Stomach (tissue), 4 donors: Measurements from ENCODE around the gene CNTNAP4.

ENCODE experiments used
- CTCF ChIP-seq, 7 experiments: fragments of 450-650 bp in 4 of 7; fragments of 200-600 bp in 3 of 7; sonication (generic) in 3 of 7; IDR thresholded peaks; one replicate each; pipeline ENCODE4 v1.5.1; 2016 to 2019; ENCODE audit warnings: antibody characterized with exemption in 7 of 7, control low read depth in 2 of 7, mild to moderate bottlenecking in 1 of 7
- EP300 ChIP-seq: sonication (generic); formaldehyde crosslinking; IDR thresholded peaks from one replicate; pipeline ENCODE4 v1.6.1; 2017; ENCODE audit warnings: antibody characterized with exemption
- POLR2AphosphoS5 ChIP-seq, 3 donors: sonication (generic); formaldehyde crosslinking; IDR thresholded peaks; one replicate each; pipeline ENCODE4 v1.6.1; 2016; ENCODE audit warnings: antibody characterized with exemption in 3 of 3

DNA sequence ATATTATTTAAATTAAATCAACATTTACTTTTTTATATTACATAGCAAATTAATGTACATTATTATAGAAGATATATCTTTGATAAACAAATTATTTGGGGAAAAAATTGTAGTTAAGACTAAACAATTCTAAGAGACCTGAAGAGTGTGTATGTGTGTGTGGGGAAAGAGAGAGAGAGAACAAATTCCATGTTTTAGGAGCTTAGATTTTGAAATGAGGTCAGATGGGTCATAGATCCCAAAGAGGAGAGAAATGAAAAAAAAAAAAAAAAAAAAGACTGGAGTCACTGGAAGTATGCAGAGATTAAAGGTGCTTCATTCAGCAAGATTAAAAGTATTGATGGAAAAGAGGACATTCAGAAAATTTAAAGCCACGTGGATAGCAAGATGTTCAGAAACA is 206.8 kb downstream of the CNTNAP4 start:
- TF ChIP-seq CTCF (IDR thresholded peaks at IDR 0.05): no peak
- TF ChIP-seq EP300: no peak
- TF ChIP-seq POLR2AphosphoS5 (IDR thresholded peaks at IDR 0.05): no peak
